IPS DF 4.7 (cell line): ENCODE results near the gene UCN.

Source experiments
- DNase-seq: peaks from one replicate; pipeline ENCODE4 v3.0.0-alpha.2; 2013; ENCODE audit warnings: low spot score; ENCODE audit errors: extremely low read depth

UCN gene

GRCh38 chr2:27262379-27263286, 45.6 kb downstream of the UCN start, which contains the start of gene SLC30A3:
SLC30A3 (minus strand) TSS chr2:27263047; CDS start chr2:27262906, 141 bp downstream.
- DNase-seq: no peak

- DNase-seq: no peak
These were observed 46.3 kb downstream of the UCN start for GRCh38 chr2:27261926-27262298.

GRCh38 chr2:27261241-27261925, 46.9 kb downstream of the UCN start:
- no peak for DNase-seq

- DNase-seq: no peak
These were observed 50.2 kb downstream of the UCN start for GRCh38 chr2:27258051-27258450.
